Left renal cortex interstitium (tissue), 4 donors: ENCODE data around the gene FILIP1. TPM values are rescaled to one million over a fixed set of nuclear protein-coding genes. Genes with fewer than 3 reads are reported as not detected.

Source experiments
- DNase-seq, 4 donors: peaks; one replicate each; pipeline ENCODE4 v3.0.0-alpha.2; 2013; ENCODE audit warnings: low read depth in 4 of 4, low spot score in 2 of 4, missing footprints in 1 of 4
- polyA plus RNA-seq, 4 donors: library from polyadenylated mRNA; unstranded; fragments of 120-200 nt; gene quantifications; one replicate each; pipeline ENCODE4 v1.2.1, GENCODE V29; 2013; ENCODE audit not compliant: insufficient read length in 4 of 4

FILIP1 gene, protein sequence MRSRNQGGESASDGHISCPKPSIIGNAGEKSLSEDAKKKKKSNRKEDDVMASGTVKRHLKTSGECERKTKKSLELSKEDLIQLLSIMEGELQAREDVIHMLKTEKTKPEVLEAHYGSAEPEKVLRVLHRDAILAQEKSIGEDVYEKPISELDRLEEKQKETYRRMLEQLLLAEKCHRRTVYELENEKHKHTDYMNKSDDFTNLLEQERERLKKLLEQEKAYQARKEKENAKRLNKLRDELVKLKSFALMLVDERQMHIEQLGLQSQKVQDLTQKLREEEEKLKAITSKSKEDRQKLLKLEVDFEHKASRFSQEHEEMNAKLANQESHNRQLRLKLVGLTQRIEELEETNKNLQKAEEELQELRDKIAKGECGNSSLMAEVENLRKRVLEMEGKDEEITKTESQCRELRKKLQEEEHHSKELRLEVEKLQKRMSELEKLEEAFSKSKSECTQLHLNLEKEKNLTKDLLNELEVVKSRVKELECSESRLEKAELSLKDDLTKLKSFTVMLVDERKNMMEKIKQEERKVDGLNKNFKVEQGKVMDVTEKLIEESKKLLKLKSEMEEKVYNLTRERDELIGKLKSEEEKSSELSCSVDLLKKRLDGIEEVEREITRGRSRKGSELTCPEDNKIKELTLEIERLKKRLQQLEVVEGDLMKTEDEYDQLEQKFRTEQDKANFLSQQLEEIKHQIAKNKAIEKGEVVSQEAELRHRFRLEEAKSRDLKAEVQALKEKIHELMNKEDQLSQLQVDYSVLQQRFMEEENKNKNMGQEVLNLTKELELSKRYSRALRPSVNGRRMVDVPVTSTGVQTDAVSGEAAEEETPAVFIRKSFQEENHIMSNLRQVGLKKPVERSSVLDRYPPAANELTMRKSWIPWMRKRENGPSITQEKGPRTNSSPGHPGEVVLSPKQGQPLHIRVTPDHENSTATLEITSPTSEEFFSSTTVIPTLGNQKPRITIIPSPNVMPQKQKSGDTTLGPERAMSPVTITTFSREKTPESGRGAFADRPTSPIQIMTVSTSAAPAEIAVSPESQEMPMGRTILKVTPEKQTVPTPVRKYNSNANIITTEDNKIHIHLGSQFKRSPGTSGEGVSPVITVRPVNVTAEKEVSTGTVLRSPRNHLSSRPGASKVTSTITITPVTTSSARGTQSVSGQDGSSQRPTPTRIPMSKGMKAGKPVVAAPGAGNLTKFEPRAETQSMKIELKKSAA (N-terminal part only)
- 1 to 10 TPM; 2.4 to 3.2 (median 3.0) TPM for polyA plus RNA-seq

DNA sequence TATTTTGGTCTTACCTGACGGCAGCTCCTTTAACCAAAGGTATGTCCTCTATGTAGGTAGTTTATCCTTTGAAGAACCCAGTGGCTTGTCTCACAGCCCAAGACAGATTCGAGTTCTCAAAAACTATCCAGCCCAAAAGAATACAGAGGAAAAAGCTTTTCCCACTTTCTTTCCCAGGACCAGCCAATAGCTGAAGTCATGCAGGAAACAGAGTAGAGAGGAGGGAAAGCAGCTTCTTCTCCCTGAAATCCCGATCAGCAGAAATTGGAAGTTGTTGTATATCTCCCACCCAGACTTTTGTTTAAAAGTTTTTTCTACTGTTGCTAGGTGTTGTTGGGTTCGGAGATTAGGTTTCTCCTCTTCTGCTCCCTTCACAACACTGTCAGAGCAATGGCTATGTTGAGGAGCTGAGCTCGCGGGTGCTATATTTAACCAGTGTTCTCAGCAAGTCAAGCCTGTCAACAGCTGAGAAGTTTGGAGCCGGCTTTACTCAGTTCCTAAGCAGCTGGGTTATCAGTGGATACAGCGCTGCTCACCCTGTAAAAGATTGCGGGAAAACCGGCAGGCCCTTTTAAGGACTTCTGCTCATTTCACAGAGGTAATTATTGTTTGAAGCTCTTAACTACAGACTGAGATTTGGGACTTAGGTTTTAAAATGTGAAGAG is at the start of gene FILIP1:
TSS of gene FILIP1 (minus strand) at position 401 of the 665 bp plus-strand sequence. CDS start 78,828 bp downstream, outside the sequence.
- DNase-seq = peak in 2 of 4 donors; percentile 54 to 65

GRCh38 chr6:75543311-75543710 is 49.7 kb upstream of the FILIP1 start:
- DNase-seq = no peak

DNA sequence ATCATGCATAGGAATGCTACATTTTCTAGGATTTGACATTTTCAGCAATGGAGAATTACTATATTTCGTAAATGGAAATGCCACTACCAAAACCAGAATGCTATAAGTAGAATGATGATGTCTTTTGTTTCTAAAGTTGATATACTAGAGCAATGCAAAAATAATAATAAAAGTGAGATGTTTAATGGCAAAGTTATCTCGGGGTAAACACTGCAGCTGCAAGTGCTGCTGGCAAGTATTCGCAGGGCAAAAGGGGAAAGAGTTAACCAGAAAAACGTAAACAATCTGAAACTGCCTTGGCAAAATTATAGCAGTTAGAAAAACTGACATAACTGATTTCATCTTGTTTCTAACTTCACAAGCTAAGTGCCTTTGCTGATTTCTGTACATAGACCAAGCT is 45.5 kb upstream of the FILIP1 start:
- no peak for DNase-seq

DNA sequence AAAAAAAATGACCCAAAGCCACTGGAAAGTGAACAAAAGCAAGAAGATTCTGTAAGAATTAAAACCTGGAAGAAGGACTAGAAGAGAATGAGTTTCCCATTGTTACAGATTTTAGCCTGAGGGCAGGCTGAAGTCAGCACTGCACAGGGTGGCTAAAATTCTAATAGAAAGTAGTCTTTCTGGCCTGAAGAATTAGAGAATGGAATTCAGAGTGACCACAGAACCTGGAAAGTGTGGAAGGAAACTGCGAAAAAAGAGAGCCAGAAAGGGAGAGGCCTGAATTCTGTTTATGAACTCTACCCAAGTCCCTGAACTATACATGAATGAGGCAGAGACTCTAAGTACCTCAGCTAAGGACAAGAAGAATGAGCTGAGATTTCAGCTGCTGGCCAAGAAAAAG is 38.9 kb upstream of the FILIP1 start:
- no peak for DNase-seq

DNA sequence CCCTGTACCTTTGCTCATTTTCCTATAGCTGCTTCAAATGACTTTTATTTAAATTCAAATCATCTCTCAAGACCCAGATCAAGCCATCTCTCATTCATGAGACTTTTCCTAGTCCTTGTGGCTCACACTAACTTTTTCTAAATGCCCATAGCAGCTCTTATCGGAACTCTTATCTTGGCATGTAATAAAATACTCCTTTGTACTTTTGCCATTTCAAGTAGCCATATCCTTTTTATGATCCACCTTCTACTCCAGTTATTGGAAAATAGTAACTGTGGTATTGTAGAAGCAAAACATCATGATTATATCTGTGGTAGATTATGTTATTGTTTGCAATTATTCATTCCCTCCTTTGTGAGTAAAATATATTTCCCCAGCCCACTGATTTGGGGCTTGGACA is 37.6 kb upstream of the FILIP1 start:
- DNase-seq = no peak

GRCh38 chr6:75530696-75531095 is 37.1 kb upstream of the FILIP1 start:
- no peak for DNase-seq

DNA sequence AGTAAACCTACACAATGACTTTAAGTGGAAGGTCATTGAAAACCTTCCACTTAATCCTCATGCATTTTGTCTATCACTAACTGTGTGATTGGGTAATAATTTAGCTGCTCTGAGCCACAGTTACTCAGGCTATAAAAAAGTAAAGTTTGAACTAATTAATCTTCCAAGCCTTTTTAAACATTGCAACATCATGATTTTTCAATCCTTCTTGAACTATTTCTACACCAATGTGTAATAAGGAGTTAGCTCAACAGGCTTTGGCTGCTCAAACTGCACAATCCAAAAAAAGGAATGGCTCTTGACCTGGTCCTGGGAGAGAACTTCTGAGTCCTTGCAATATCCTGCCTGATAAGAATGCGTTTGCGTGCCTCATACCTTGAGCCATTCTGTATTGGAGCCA is 34.8 kb upstream of the FILIP1 start:
- no peak for DNase-seq

DNA sequence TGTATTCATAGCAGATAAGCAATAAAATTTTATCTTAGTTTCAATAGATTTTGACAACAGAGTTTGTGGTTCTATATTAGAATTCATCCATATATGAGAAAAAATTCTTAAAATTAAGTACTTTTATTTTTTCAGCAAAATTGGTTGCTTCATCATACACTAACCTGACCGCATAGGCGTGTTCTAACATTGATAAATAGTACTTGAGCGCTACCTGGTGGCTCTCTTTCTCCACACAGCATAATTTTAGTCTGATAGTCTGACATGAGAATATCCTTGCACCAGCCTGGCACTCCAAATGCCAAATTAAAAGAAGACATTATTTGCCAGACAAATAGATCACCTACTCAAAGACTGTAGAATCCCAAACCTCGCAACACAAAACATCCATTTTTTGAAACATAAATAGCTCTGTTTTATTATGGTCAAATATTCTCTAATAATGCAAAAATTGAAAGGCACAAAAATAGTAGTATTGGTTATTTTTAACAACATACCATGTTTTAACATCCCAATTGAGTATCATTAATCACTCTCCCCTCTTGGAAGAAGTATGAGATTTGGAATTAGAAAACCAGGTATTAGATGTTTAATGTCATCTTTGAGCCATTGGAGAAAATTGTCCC is 33.0 kb upstream of the FILIP1 start:
- DNase-seq = peak in 2 of 4 donors; percentile 40 to 49

GRCh38 chr6:75525682-75526081 is 32.1 kb upstream of the FILIP1 start:
- no peak for DNase-seq

GRCh38 chr6:75524322-75524972 is 30.8 kb upstream of the FILIP1 start:
- peak in 3 of 4 donors; percentile 38 to 55 (median 46) for DNase-seq

DNA sequence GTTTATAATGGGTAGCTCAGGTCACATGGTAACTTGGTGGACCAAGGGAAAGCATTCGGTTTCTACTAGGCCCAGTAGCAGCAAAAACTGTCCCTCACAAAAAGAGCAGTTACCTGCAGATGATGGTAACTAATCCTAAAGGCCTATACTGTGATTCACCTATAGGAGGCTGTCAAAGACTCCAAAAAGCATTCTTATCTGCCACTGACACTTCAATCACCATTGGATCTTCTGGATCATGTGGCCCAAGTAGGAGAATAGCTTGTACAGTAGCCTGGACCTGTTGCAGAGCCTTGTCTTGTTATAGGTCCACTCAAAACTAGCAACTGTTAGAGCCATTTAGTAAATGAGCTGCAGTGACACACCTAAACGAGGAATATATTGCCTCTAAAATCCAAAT is 23.2 kb upstream of the FILIP1 start:
- DNase-seq = no peak

DNA sequence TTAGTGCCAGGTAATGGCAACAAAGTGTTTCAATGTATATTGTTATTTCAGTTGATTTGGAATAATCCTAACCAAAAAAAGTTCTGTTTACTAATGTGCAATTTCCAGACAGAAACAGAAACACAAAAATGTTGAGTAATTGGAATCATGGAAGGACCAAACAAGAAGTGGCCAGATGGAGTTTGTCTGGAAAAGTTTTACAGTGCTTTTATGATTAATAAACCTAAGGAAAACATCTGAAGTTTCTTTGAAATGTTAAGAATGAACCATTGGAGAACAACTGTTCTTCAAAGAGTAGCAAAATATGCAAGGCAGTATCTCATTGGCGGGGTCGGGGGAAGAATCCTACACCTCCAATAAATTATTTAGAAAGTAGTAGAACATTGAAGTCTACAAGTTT is 19.0 kb upstream of the FILIP1 start:
- no peak for DNase-seq

DNA sequence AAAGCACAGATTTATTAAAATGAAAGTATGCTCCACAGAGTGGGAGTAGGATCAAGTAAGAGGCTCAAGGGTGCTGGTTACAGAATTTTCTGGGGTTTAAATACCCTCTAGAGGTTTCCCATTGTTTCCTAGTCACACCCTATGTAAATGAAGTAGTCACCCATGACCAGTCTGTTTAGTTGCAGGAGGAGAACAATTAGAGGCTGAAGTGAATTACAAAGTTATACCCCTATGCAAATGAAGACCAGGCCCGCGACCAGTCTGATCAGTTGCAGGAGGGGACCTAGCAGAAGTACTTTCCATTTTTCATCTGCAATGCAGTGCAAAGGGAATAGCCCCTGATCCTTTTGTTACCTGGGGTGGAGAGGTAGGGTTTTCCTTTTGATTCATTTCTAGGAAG is 11.8 kb upstream of the FILIP1 start:
- DNase-seq = no peak

DNA sequence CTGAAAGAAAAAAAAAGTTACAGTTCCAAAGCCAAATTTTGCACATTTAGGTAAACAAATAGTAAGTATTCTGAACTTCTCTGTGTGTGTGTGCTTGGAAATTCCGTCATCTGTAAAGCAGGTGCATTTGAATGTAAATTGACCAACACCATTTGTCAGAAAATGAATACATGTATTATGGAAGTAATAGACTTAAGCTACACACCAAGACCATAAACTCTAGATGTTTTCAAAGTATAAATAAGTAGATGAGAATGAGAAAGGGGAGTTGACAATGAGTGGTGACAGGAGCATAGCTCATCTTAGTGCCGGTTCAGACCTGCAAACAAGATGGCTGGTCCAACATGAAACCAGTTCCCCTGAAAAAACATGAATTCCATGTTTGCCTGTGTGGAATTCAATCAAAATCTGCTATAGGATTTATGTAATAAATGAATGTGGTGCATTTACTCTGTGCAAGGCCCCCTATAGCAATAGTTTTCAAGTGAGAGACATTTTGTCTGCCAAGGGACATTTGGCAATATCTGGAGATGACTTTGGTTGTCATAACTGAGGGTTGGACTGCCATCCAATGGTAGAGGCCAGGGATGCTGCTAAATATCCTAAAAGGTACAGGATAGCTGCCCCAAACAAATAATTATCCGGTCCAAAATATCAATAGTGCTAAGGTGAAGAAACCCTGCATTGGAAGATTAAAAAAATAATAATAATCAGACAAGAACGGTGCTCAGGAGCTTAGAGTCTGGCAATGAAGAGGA is 11.0 kb upstream of the FILIP1 start:
- no peak for DNase-seq

- DNase-seq = no peak
Measured at GRCh38 chr6:75503291-75503690, 9.7 kb upstream of the FILIP1 start.

GRCh38 chr6:75502884-75503283 is 9.3 kb upstream of the FILIP1 start:
- no peak for DNase-seq

DNA sequence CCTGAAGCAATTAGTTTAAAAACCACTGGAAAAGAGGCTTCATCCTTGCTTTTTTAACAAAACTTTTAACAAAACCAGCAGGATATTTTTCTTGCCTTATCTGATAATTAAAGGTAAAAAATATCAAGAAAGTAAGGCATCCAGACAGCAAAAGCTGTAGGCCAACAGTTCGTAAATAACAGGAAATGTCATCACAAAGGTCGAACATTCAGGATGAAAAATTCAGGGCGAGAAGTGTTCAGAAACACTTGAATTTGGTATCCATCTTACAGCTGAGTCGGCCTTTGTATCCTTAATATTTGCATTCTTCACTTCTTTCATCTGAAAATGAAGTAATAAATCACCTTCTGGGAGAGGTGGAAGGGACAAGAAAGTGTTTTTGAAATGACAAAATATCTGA is 8.2 kb upstream of the FILIP1 start:
- DNase-seq = no peak

DNA sequence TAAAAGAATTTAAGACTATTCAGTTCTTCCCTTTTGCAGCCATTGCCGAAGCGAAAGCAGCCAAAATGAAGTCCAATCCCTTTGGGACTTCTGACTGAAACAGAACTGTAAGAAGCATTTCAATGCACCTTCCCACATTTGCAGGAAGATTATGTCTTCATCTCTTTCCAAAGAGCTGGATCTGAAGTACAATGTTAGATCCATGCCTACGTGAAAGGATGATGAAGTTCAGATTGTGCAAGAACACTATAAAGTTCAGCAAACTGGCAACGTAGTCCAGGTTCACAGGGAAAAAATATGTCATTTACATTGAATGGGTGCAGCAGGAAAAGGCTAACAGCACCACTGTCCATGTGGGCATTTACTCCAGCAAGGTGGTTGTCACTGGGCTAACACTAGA is 6.0 kb upstream of the FILIP1 start:
- no peak for DNase-seq

DNA sequence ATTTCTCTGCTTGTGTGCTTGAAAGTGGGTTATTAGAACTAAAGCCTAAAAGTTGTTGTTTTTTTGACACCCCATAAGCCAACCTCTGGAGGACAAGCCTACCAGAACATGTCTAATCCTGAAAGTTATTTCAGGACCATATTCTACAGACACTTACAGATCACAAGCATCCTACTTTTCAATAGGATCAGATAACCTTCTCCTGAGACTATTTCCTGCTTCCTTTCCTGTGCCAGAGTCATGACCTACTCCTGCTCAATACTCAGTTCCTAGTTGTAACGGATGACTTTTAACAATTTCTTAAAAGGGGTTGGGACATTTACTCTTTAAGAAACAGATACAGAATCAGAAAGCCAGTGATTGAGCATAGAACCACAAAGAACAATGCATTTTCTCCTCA is 5.3 kb upstream of the FILIP1 start:
- no peak for DNase-seq
